GM12865 (cell line): ENCODE results near the gene SOX5.

ENCODE experiments used
- DNase-seq: peaks from one replicate; pipeline ENCODE4 v3.0.0; 2010; ENCODE audit warnings: low read depth
- H3K4me3 ChIP-seq: 2 replicates; pipeline ENCODE4 v1.5.1; 2011; ENCODE audit warnings: mild to moderate bottlenecking, low read depth, low read length, control low read depth
- CTCF ChIP-seq: IDR thresholded peaks from 2 replicates; pipeline ENCODE4 v1.5.1; 2011; ENCODE audit warnings: low read length, control low read depth, low read depth, inconsistent platforms; ENCODE audit not compliant: insufficient read depth; ENCODE audit errors: missing control alignments

The SOX5 gene

GRCh38 chr12:23742574-23742973, 206.9 kb downstream of the SOX5 start:
- no peak overlapping the region for H3K4me3 ChIP-seq
- TF ChIP-seq CTCF: no peak
- no peak for DNase-seq

GRCh38 chr12:23731493-23731892, 218.0 kb downstream of the SOX5 start:
- no peak overlapping the region for H3K4me3 ChIP-seq
- no peak for TF ChIP-seq CTCF
- DNase-seq: no peak

- no peak overlapping the region for H3K4me3 ChIP-seq
- DNase-seq: no peak
- no peak for TF ChIP-seq CTCF
Measured at GRCh38 chr12:23731035-23731434, 218.4 kb downstream of the SOX5 start.

DNA sequence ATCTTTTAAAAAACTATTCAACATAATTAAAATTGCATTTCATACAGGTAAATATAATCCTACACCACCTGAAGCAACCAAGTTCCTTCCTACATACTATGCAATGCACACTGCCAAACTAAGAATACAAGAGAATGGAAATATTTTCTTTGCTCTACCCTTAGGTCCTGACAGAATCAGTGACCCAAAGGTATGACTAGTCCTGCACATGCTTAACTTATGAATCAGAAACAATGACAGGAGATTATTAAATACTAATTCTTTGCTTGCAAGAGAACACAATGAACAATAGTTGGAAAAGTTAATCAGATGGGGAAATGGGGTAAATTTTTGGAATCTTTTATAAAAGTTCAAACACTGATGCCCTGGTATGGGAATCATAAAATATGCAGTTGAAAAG, 220.1 kb downstream of the SOX5 start:
- H3K4me3 ChIP-seq: no peak overlapping the region
- no peak for TF ChIP-seq CTCF
- DNase-seq: no peak

GRCh38 chr12:23726646-23727045, 222.8 kb downstream of the SOX5 start:
- no peak for TF ChIP-seq CTCF
- DNase-seq: no peak

GRCh38 chr12:23722655-23723054, 226.8 kb downstream of the SOX5 start:
- no peak overlapping the region for H3K4me3 ChIP-seq
- no peak for TF ChIP-seq CTCF
- no peak for DNase-seq

More at GRCh38 chr12:23726646-23727045, 222.8 kb downstream of the SOX5 start:
- H3K4me3 ChIP-seq: no peak overlapping the region

GRCh38 chr12:23721268-23721667, 228.2 kb downstream of the SOX5 start:
- DNase-seq: no peak
- no peak for TF ChIP-seq CTCF
- no peak overlapping the region for H3K4me3 ChIP-seq
